ENCODE results near the gene PEAK1.
A peak's percentile ranks its signal among the peaks of the same experiment; 100 is the strongest.

PEAK1 gene, protein sequence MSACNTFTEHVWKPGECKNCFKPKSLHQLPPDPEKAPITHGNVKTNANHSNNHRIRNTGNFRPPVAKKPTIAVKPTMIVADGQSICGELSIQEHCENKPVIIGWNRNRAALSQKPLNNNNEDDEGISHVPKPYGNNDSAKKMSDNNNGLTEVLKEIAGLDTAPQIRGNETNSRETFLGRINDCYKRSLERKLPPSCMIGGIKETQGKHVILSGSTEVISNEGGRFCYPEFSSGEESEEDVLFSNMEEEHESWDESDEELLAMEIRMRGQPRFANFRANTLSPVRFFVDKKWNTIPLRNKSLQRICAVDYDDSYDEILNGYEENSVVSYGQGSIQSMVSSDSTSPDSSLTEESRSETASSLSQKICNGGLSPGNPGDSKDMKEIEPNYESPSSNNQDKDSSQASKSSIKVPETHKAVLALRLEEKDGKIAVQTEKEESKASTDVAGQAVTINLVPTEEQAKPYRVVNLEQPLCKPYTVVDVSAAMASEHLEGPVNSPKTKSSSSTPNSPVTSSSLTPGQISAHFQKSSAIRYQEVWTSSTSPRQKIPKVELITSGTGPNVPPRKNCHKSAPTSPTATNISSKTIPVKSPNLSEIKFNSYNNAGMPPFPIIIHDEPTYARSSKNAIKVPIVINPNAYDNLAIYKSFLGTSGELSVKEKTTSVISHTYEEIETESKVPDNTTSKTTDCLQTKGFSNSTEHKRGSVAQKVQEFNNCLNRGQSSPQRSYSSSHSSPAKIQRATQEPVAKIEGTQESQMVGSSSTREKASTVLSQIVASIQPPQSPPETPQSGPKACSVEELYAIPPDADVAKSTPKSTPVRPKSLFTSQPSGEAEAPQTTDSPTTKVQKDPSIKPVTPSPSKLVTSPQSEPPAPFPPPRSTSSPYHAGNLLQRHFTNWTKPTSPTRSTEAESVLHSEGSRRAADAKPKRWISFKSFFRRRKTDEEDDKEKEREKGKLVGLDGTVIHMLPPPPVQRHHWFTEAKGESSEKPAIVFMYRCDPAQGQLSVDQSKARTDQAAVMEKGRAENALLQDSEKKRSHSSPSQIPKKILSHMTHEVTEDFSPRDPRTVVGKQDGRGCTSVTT (N-terminal part only)

DNA sequence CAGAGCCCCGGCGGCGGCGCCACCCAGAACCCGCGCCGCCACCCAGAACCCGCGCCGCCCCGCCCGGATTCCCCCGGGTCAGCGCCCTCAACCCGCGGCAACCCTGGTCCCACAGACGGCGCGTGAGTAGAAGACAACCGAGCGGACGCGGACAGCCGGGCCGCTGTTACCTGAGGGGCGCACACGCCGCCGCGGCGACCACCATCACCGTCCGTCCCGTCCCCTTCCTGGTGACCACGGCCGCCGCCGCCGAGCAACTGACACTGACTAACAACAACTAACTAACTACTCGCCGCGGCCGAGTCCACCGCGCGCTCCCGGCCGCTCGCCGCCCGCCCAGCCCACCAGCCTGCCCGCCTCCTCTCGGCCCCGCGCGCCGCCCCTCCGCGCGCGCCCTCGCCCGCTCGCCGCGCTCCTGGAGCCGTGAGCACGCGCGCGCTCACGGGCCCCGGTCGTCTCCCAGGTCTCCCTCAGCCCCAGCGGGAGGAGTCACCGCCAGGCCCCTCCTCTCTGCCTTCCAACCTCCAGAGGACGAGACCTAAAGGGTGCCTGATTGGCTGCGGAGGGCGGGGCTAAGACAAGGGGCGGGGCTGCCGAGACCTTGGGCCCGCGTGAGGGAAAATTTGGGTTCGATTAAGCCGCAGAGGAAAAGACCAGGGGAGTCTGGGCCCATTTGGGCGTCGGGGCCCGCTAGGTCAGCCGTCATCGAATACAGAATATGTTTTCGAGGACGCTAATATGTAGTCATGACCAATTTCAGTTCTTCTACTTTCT lies at the start of gene PEAK1:
TSS of gene PEAK1 (minus strand) at position 269 of the 774 bp plus-strand sequence. CDS start 238,178 bp downstream, outside the sequence.
- peak; percentile 100 for DNase-seq

DNA sequence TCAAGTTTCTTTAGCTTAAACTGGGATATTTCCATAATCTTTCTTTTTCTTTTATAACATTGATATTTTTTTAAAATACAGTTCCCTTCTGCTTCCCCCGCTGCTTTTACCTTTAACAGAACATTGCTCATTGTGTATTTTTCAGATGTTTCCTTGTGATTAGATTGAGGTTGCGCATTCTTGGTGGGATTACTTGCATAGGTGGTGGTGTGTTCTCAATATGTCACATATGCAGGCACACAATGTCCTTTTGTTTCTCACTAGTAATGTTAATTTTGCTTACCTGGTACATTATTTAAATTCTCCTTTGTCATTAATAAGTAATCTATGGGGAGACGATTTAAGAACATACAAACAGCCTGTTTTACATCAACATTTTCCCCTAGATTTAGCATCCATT lies 49.0 kb upstream of the PEAK1 start:
- DNase-seq = no peak

DNA sequence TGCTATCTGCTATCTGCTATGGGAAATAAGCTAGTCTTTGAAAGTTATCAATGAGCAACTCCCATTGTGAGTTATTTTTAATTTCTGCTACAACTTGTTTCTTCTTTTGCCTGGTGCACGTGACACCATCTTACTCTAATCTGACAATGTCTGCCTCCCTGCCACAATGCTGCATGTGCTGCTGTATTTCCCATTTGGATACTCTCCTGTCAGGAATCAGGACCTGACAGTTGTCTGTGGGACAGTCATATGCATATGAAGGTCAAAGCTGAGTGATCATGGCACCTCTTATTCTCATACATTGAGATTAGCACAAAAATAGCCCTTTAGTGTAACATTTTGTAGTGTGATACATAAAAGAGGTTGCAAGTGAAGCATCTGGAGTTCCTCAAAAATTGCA lies 46.6 kb upstream of the PEAK1 start:
- DNase-seq = no peak

DNA sequence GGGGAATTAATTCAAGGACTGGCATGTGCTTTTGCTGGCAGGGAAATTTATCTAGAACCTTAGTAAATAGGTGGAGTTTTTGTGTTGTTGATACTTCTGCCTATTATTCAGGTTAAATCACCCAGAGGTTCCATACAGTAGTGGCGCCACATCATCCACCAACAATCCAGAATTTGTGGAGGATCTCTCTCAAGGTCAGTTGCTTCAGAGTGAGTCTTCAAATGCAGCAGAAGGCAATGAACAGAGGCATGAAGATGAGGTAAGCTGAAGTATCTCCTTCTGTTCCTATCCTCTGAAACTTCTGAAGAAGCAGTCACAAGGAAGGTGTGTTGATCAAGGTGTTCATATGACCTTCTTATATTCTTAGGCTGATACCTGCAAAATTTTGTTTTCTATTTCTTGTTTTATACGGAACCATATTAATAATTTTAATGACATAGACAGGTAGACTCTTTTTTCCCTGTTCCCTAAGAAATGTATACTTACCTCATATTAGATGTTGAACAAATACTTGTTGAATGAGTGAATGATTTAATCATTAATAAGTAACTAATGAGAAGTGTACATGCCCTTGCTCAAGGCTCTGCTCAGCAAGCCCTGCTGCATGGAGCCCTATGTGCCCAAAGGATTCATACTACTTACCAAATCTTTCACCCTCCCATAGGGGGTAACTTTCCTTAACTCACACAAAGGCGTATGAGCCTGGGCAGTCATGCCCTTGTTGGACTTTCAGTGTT lies 44.4 kb upstream of the PEAK1 start:
- no peak for DNase-seq

DNA sequence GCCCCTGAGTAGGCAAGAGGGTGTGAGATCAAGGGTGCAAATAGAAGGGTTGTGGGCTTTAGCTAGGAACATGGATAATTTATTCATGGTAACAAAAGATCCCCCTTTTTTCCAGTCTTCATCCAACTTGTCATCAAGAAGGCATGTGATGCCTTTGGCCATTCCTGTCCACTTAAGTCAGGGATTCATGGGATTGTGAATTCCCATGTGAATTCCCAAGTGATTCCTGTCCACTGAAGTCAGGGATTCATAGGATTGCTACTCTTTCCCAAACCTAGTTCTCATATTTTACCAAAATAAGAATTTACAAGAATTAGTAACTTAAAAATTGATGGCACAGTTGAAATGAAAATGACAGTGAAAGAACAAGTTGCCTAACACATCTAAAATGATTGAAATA lies 41.6 kb upstream of the PEAK1 start:
- DNase-seq = no peak

DNA sequence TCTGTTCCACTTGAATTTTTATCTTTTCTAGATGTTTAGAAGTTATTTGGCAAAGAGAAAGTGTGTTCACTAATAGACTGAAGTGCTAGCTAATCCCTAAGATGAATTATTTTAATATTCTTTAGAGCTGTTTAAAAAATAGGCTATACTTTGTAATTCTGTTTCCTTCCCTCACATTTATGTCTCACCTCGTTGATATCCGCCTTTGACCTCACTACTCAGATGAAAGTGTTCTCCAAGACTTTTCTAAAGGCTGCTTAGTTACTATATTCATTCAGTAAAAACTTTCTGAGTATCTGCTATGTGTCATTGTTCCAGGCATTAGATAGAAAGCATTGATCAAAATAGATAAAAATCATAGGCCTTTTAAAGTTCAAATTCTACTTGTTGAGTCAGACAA lies 39.1 kb upstream of the PEAK1 start:
- no peak for DNase-seq

DNA sequence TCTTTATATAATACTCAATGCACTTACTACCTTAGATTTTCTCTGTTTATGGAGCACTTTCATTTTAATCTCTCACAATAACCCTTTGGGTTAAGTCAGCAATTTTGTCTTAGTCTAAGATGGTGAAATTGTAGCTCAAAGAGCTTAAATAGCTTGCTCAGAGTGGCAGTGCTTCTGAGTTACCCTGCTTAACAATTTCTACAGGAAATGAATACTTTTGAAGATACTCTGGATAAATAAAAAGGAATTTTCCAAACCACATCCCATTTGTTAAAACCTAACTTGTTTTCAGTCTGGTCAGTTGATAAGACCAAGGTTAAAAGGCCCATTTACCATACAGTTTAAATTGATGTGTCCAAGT lies 38.0 kb upstream of the PEAK1 start:
- DNase-seq = no peak

DNA sequence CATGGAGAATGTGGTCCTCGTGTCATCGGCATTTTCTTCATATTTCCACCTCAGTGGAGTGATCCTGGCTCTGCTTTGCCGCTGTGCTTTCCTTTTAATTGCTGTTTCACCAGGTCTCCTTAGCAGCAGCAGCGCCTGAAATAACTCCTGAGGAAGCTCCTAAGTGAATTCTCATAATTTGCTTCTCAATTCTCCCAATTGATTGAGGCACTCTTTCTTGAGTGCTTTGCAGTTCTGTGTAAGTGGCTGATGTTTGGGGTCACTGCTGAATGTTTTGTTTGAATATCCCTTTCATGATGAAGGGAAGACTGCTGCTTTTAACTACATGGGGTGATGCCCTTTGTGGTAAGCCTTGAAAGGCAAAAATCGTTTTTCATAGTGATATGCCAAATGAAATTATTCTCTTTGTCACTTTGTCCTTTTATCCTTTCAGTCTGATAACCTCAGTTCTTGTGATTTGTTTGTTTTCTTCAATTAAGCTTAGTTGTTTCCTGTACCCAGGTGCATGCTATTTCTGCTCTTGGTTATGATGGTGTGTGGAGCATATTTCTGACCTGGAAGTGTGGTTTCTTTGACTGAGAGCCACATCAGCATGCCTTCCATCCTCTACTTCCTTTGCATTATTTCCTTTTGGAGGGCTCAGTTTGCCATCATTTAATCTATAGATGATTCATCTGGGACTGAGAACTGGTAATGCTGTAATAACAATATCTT lies 37.4 kb upstream of the PEAK1 start:
- peak in 1 of 2 donors; percentile 6 for DNase-seq

DNA sequence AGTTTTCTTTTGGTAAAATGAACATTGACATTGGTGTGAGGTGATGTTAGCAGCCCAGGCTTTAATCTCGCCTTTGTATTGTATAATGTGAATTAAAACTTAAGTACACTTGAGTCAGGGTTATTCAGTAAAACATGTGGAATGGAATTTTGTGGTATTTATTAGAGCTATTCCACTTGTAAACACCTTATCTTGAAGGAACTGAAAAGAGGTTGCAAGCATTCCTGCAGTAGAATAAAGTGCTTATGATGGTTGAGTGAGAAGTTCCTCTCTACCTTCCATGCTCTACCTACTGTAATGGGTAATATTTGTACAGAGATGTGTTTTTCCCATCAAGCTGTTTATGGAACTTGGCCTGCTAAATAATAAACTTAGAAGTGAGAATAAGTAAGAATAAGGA lies 36.8 kb upstream of the PEAK1 start:
- no peak for DNase-seq

DNA sequence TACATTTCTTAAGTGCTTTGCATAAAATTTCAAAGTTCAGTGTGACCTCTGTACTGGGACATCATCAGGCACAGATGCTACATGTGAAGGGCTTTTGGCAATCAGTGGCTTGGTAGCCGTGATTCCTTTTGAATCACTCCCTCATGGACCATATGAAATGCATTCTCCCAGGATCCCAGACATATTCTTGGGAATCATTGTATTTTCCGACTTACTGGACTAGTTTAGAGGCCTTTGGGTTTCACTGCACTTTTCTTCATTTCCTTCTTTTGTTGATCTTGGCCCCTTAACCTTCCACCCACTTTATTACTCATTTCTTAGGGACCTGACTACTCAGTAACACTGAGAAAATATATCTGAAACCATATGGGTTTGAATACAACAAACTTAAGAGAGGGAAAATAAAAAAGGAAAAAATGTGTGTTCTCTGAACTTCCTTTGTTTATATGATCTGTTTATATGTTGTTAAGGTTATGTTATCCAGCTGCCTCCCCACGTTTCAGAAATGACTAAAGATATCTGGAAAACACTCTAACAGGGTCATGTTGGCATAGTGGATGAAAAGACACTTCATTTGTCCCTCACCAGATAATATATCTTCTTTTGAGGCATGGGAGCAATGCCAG lies 35.9 kb upstream of the PEAK1 start:
- DNase-seq = no peak

DNA sequence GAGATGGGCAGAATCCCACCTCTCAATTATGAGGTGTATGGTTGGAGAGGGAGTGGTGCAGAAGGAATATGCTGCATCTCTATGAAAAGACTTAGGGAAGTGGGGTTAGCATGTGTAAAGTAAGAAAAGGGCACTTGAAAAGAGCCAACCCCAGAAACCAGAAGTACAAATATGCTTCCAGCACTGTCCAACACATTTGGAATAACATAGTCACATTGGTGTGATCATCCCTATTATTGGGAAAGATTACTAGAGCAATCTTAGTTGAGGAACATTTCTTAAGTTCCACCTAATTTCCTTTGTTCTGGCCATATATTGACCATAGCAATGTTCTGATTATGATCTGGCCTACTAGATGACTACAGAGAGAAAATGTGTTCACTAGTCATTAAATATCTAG lies 35.0 kb upstream of the PEAK1 start:
- DNase-seq = no peak

DNA sequence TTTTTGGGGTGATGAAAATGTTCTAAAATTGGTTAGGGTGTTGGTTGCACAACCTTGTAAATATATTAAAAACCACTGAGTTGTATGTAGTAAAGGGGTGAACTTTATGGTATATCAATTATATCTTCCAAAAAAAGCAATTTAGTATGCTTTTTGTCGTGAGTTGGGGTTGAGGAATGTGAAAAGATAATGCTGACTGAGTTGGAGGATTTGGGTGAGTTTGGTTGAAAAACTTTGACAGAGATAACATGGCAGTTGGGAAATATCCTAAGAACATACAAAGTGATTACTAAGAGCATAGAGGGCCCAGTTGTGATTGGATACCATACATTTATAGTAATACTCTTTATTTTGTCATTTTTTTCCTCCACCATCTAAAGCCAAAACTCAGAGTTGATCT lies 34.4 kb upstream of the PEAK1 start:
- no peak for DNase-seq

DNA sequence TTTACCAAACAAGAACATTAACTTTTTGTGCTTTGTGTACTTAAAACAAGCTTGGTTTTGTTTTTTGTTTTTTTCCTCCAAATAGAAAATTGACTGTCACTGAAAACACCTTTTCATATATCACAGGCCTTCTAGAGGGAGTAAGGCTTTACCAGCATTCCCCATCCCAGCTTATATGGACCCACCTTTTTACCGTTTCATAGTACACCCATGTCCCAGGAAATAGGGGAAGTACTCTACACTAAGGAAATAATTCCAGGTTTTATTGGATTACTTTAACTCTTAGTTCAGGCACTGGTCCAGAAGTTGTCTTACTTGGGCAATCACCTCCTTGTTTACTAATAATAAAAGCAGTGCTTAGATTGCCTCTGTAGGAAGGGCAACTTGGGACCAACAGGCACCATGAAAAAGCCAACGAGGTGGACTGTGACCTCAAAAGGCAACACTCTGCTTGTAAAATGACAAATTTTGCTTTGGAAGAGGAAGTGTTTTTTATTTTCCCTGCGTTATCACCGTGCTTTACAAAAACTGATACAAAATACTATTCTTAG lies 27.0 kb upstream of the PEAK1 start:
- no peak for DNase-seq

DNA sequence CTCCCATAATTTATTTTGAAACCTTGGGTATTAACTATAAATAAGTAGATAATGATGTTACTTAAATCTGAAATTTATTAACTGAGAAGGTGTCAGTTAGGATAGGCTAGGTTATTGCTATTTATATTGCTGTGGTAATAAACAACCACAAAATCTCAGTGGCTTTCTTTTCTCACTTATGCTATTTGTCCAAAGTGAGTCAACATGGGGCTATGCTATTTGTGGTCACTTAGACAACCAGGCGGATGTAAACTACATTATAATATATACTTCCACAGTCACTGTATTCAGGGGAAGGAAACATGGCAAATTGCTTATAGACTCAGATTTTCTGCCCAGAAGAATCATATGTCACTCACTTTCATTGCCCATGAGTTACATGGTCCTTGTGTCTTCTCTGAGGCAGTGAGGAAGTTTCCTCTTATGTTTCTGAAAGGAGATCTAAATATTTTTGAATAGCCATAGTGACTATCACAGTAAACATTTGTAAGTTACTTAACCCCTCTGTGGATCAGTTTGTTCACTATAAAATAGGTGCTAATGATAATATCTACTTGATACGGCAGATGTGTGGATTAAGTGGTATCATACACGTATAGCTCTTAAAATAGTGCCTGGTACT lies 20.6 kb upstream of the PEAK1 start:
- no peak for DNase-seq

DNA sequence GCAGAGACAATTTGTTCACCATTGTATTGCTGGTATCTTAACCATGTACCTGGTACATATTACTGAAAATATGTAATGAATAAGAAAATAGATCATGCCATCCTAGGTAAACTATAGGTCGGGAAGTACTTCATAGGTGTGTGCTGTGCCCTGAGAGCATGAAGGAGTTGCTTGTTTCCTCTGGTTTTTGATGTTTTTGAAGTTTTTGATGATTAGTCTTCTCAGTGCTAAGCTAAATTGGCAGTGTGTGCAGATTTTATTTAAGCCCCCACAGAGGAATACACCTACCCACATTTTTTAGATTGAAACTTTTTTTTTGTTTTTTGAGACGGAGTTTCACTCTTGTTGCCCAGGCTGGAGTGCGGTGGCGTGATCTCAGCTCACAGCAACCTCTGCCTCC lies 17.4 kb upstream of the PEAK1 start:
- DNase-seq = no peak

DNA sequence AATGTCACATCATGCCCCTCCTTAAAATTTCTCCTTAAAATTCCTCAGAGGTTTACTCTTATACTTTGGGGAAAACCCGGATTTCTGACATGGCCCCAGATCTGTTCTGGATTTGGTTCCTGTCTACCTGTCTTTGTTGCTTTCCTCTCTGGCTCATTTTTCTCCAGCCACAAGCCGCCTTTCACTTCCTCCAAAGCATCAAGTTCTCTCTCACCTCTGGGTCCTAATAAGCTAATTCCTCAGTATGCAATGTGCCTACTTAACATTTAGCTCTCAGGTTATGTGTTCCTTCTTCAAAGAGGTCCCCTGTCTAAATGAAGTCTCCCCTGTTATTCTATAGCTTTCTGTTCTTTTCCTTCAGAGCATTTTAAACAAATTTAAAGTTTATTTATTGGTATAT lies 16.9 kb upstream of the PEAK1 start:
- DNase-seq = no peak

DNA sequence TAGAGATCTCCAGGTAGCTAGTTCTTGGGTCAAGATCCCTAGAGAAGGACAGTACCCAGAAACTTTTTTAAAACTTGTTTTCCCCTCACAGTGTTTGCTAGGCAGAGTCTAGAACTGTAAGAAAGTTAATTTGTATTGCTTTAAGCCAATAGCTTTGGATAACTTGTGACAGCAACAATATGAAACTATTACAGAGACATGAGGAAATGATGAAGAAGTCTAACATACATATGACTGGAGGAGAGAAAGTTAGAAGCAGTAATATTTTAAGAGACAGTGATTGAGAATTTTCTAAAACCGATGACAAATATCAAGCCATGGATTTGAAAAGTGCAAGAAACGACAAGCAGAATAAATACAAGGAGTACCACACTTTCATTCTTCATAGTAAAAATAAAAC lies 10.7 kb upstream of the PEAK1 start:
- no peak for DNase-seq

DNA sequence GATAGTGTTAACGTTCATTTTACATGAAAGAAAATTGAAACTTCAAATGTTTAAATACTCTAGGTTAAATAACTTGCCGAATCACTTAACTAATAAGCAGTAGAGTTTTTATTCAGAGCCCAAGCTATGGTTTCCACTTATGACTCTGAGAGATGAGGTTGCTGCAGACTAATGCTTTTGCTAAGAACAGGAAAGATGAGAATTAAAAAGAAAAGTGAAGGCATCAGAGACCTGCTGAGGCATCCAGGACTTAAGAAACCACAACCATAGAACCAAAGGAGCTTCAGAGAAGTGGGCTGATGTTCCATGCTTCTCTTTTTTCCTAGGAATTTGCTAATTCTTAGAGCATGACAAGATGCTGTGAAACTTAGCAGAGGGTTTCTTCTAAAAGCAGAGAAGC lies 10.3 kb upstream of the PEAK1 start:
- DNase-seq = no peak

DNA sequence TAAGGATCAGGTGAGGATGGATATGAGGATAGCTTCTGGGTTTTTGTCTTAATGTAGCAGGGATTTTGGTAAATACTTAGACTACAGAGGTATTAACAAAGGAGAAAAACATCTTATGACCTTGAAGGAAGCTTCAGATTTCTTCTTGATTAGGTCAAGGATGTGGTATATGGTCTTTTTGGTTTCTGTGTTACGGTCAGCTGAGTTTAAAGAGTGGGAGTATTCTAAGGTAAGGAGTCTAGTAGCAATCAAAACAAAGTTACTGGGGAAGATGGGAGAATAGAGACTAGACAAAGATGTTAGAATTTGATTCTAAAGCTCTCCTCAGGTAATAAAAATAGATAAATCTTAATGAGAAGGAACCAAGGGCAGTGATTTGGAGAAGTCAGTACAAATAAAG lies 7.0 kb upstream of the PEAK1 start:
- DNase-seq = no peak

DNA sequence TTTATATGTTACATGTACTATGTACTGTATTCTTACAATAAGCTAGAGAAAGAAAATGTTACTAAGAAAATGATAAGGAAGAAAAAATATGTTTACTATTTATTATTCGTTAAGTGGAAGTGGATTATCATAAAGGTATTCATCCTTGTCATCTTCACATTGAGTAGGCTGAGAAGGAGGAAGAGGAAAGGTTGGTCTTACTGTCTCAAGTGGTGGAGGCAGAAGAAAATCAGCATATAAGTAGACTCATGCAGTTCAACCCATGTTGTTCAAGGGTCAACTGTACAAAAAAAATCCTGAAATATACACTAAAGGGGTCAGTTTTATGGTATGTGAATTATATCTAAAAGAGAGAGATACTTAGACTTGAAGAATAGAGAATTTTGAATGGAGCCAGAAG lies 6.5 kb upstream of the PEAK1 start:
- DNase-seq = no peak
